Skeletal muscle satellite cell (primary cell): ENCODE results near the gene TPH1. TPM values are rescaled to one million over a fixed set of nuclear protein-coding genes. Genes with fewer than 3 reads are reported as not detected.

Experiments used
- H3K27me3 ChIP-seq: 2 replicates; pipeline ENCODE4 v1.7.0; 2013; ENCODE audit warnings: low read length; ENCODE audit not compliant: control insufficient read depth, insufficient read depth
- H3K36me3 ChIP-seq: 2 replicates; pipeline ENCODE4 v1.7.0; 2013; ENCODE audit warnings: mild to moderate bottlenecking, control low read depth, low read length; ENCODE audit not compliant: insufficient read depth
- H3K4me1 ChIP-seq: 2 replicates; pipeline ENCODE4 v1.7.0; 2013; ENCODE audit warnings: low read length; ENCODE audit not compliant: control insufficient read depth, insufficient read depth
- H3K4me2 ChIP-seq: 2 replicates; pipeline ENCODE4 v1.7.0; 2013; ENCODE audit warnings: mild to moderate bottlenecking, low read length
- H3K4me3 ChIP-seq: 2 replicates; pipeline ENCODE4 v1.7.0; 2013; ENCODE audit warnings: low read length
- H3K9ac ChIP-seq: 2 replicates; pipeline ENCODE4 v1.7.0; 2013; ENCODE audit warnings: mild to moderate bottlenecking, low read depth, low read length, moderate library complexity
- H3K9me3 ChIP-seq: replicated peaks from 2 replicates; pipeline ENCODE4 v1.7.0; 2013; ENCODE audit warnings: mild to moderate bottlenecking, control low read depth, low read length
- total RNA-seq: library from RNA; depleted of rRNA; stranded (reverse); fragments of >200 nt; gene quantifications from 2 replicates; pipeline ENCODE4 v1.2.3, GENCODE V29; 2012; rRNA removed

The TPH1 gene
- under 0.01 TPM in 2 replicates for total RNA-seq

- Histone ChIP-seq H3K36me3 (no peaks in the 10 kb centered on the region), H3K27me3 (peaks cover 44% of the 10 kb centered on the region), H3K9ac (no peak within 1 kb of the TSS), H3K4me1 (peaks cover 7% of the 10 kb centered on the region), H3K9me3 (no peaks in the 10 kb centered on the region), H3K4me2 (peak within 1 kb of the TSS; percentile 74), H3K4me3 (peak within 1 kb of the TSS; percentile 53)
Observed at GRCh38 chr11:18046116-18046777, at the start of gene TPH1. Gene TPH1, minus strand, starts transcription at chr11:18046269. Its CDS starts 5,507 bp downstream, at chr11:18040762.

GRCh38 chr11:18093959-18094358, 47.9 kb upstream of the TPH1 start:
- H3K9ac ChIP-seq, result no peak overlapping the region
- H3K4me3 ChIP-seq, result no peak overlapping the region
- H3K4me2 ChIP-seq, result no peak overlapping the region
- H3K36me3 ChIP-seq, result peaks cover 35% of the 10 kb centered on the region
- no peaks in the 10 kb centered on the region for H3K27me3 ChIP-seq
- H3K4me1 ChIP-seq, result no peaks in the 10 kb centered on the region
- no peaks in the 10 kb centered on the region for H3K9me3 ChIP-seq

- Histone ChIP-seq H3K9me3 (no peaks in the 10 kb centered on the region), H3K4me2 (no peak overlapping the region), H3K9ac (no peak overlapping the region), H3K27me3 (no peaks in the 10 kb centered on the region), H3K4me3 (no peak overlapping the region), H3K4me1 (no peaks in the 10 kb centered on the region), H3K36me3 (peaks cover 51% of the 10 kb centered on the region)
Observed at GRCh38 chr11:18091731-18092130, 45.7 kb upstream of the TPH1 start.

- Histone ChIP-seq H3K9me3 (no peaks in the 10 kb centered on the region), H3K4me3 (no peak overlapping the region), H3K4me2 (no peak overlapping the region), H3K36me3 (peaks cover 40% of the 10 kb centered on the region), H3K27me3 (no peaks in the 10 kb centered on the region), H3K9ac (no peak overlapping the region), H3K4me1 (peaks cover 4% of the 10 kb centered on the region)
Observed at GRCh38 chr11:18088966-18089365, 42.9 kb upstream of the TPH1 start.

GRCh38 chr11:18088366-18088765, 42.3 kb upstream of the TPH1 start:
- Histone ChIP-seq H3K36me3 (peaks cover 35% of the 10 kb centered on the region), H3K9me3 (no peaks in the 10 kb centered on the region), H3K27me3 (no peaks in the 10 kb centered on the region), H3K4me3 (no peak overlapping the region), H3K9ac (no peak overlapping the region), H3K4me1 (peaks cover 4% of the 10 kb centered on the region), H3K4me2 (no peak overlapping the region)

- H3K9ac ChIP-seq, result no peak overlapping the region
- peaks cover 4% of the 10 kb centered on the region for H3K4me1 ChIP-seq
- no peaks in the 10 kb centered on the region for H3K27me3 ChIP-seq
- H3K4me3 ChIP-seq, result no peak overlapping the region
- no peaks in the 10 kb centered on the region for H3K9me3 ChIP-seq
- H3K4me2 ChIP-seq, result no peak overlapping the region
- peaks cover 21% of the 10 kb centered on the region for H3K36me3 ChIP-seq
Observed at GRCh38 chr11:18081551-18081950, 35.5 kb upstream of the TPH1 start.

GRCh38 chr11:18080451-18080850, 34.4 kb upstream of the TPH1 start:
- Histone ChIP-seq H3K27me3 (no peaks in the 10 kb centered on the region), H3K9ac (no peak overlapping the region), H3K36me3 (peaks cover 21% of the 10 kb centered on the region), H3K4me2 (no peak overlapping the region), H3K9me3 (no peaks in the 10 kb centered on the region), H3K4me1 (peaks cover 4% of the 10 kb centered on the region), H3K4me3 (no peak overlapping the region)

- Histone ChIP-seq H3K4me2 (no peak overlapping the region), H3K4me1 (no peaks in the 10 kb centered on the region), H3K9ac (no peak overlapping the region), H3K4me3 (no peak overlapping the region), H3K27me3 (no peaks in the 10 kb centered on the region), H3K9me3 (no peaks in the 10 kb centered on the region), H3K36me3 (peaks cover 21% of the 10 kb centered on the region)
Observed at GRCh38 chr11:18078909-18079308, 32.8 kb upstream of the TPH1 start.

- no peak overlapping the region for H3K4me2 ChIP-seq
Observed at GRCh38 chr11:18075444-18075843, 29.4 kb upstream of the TPH1 start.

GRCh38 chr11:18071098-18071705, 25.1 kb upstream of the TPH1 start:
- Histone ChIP-seq H3K27me3 (no peaks in the 10 kb centered on the region), H3K9ac (no peak overlapping the region), H3K9me3 (no peaks in the 10 kb centered on the region), H3K4me3 (no peak overlapping the region), H3K36me3 (no peaks in the 10 kb centered on the region), H3K4me1 (no peaks in the 10 kb centered on the region), H3K4me2 (no peak overlapping the region)

More at GRCh38 chr11:18075444-18075843, 29.4 kb upstream of the TPH1 start:
- no peak overlapping the region for H3K9ac ChIP-seq
- no peaks in the 10 kb centered on the region for H3K4me1 ChIP-seq
- H3K4me3 ChIP-seq, result no peak overlapping the region
- no peaks in the 10 kb centered on the region for H3K27me3 ChIP-seq
- H3K36me3 ChIP-seq, result peaks cover 12% of the 10 kb centered on the region
- no peaks in the 10 kb centered on the region for H3K9me3 ChIP-seq

GRCh38 chr11:18067372-18067771, 21.3 kb upstream of the TPH1 start:
- H3K27me3 ChIP-seq, result no peaks in the 10 kb centered on the region
- H3K4me1 ChIP-seq, result no peaks in the 10 kb centered on the region
- no peaks in the 10 kb centered on the region for H3K36me3 ChIP-seq
- H3K9me3 ChIP-seq, result no peaks in the 10 kb centered on the region
- no peak overlapping the region for H3K9ac ChIP-seq
- no peak overlapping the region for H3K4me2 ChIP-seq
- no peak overlapping the region for H3K4me3 ChIP-seq

- no peaks in the 10 kb centered on the region for H3K36me3 ChIP-seq
- no peaks in the 10 kb centered on the region for H3K4me1 ChIP-seq
- H3K4me2 ChIP-seq, result no peak overlapping the region
- H3K9ac ChIP-seq, result no peak overlapping the region
- no peak overlapping the region for H3K4me3 ChIP-seq
- H3K27me3 ChIP-seq, result no peaks in the 10 kb centered on the region
- no peaks in the 10 kb centered on the region for H3K9me3 ChIP-seq
Observed at GRCh38 chr11:18066626-18067025, 20.6 kb upstream of the TPH1 start.
